Stimulated activated CD4-positive, alpha-beta T cell treated with anti-CD3 and anti-CD28 coated beads, Interleukin-1b, Interleukin-23, amount 100 ng/mL, for 1 hour (primary cell): Measurements from ENCODE around the gene PCBD2.

Source experiments
- DNase-seq, 2 donors: peaks; one replicate each; pipeline ENCODE4 v3.0.0-alpha.2; 2020; ENCODE audit warnings: low read depth in 2 of 2

PCBD2 gene

GRCh38 chr5:135007749-135008363 lies 102.9 kb downstream of the PCBD2 start:
- no peak for DNase-seq

GRCh38 chr5:135008556-135008955 lies 103.6 kb downstream of the PCBD2 start:
- DNase-seq = no peak

GRCh38 chr5:135008981-135009735 lies 104.2 kb downstream of the PCBD2 start:
- DNase-seq = no peak

- no peak for DNase-seq
Measured at GRCh38 chr5:135009736-135010501, 105.0 kb downstream of the PCBD2 start.

GRCh38 chr5:135010502-135011354 lies 105.8 kb downstream of the PCBD2 start:
- no peak for DNase-seq

- no peak for DNase-seq
Measured at GRCh38 chr5:135011355-135012032, 106.6 kb downstream of the PCBD2 start.

- no peak for DNase-seq
Measured at GRCh38 chr5:135012033-135012588, 107.2 kb downstream of the PCBD2 start.
